Muscle of back (tissue), 11 donors: ENCODE results near the gene TMEM101. TPM values are rescaled to one million over a fixed set of nuclear protein-coding genes. Genes with fewer than 3 reads are reported as not detected.
"Not testable (repeated sequence)": the region's sequence is repeated elsewhere in the genome, so short reads cannot be mapped to it uniquely, and the experiment has no call there.

Experiments
- DNase-seq, 3 donors: peaks; one replicate each; pipeline versions ENCODE4 v3.0.0 to v3.0.0-alpha.2; 2013
- polyA plus RNA-seq, 10 donors: library from polyadenylated mRNA; unstranded; fragments of 120-200 nt; gene quantifications; one replicate each; pipeline ENCODE4 v1.2.1, GENCODE V29; 2013; ENCODE audit not compliant: insufficient read length in 10 of 10

The TMEM101 gene
- polyA plus RNA-seq, 10 donors, result 23.5 to 30.4 (median 26.8) TPM

DNA sequence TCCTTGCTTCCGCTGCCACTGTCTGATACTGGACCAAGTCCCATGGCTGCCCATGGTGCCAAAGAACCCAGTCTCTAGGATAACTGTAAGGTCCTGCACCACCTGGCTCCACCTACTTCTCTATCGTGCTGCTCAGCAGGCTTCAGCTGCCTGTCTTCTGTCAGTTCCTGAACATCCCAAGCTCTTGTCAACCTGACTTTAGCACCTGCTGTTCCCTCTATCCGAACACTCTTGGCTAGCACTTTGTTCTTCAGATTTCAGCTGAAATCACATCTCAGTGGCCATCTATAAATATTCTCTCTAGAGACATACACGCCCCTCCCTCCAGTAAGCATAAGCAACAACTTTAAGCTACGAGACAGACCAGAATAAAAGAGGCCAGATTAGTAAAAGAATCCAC is 15.0 kb upstream of the TMEM101 start:
- no peak for DNase-seq

DNA sequence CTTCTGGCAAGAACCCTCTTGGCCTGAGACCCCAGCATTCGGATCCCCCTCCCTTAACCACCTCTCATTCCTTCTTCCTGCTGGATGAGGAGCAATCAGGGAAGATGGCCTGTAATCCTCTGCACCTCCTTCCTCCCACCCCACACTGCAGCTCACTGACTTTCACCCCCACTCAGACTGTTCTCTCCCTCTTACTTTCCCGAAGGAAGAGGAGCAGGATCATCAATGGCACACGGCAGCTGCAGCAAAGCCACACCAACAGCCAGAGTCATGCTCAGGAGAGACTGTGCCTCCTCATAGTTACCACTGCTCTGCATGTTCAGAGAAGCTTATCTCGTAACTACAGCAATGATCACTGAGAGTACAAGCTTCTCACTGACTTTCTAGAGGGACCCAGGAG is 10.1 kb upstream of the TMEM101 start:
- no peak for DNase-seq

DNA sequence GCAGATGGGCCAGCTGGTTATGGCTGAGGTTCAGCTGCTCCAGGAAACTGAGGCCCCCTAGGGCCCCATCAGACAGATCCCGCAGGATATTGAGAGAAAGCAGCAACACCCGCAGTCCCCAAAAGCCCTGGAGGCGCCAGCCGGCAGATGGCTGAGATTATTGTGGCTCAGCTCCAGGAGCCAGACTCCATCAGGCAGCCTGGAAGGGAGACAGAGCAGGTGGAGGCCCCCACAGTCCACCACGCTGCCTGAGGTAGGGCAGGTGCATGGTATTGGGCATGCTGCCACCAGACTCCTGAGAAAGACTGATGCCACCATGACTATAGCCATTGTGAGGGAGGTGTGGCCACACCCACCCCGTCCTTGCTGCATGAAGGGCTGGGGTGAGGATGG is 9.5 kb upstream of the TMEM101 start:
- no peak for DNase-seq

DNA sequence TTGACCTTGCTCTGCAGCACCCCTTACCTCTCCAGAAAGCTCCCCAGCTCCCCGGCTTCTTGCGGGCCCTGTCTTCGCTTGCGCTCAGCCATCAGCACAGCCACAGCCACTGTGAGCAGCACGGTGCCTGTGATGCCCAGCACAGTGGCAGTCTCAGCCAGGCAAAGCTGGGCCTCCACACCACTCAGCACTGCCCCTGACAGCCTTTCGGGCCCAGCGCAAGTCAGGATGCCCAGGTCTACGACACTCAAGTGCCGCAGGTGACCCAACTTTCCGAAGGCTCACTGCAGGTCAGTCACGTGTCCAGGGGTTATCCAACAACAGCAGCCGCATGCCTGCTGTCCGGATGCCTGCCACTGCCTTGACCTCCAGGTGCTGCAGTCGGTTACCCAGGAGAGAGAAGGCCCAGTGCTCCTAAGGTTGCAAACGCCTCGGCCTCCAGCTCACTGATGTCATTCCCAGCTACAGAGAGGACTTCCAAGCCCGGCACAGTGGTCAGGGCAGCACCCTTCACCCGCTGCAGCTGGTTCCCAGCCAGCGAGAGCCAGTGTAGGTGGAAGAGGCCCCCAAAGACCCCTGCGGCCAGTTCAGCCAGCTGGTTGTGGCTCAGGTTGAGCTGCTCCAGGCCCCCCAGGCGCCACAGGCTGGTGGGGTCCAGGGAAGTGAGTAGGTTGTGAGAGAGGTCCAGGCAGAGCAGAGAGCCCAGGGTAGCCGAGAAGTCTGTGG is 8.9 kb upstream of the TMEM101 start:
- DNase-seq, result no peak

DNA sequence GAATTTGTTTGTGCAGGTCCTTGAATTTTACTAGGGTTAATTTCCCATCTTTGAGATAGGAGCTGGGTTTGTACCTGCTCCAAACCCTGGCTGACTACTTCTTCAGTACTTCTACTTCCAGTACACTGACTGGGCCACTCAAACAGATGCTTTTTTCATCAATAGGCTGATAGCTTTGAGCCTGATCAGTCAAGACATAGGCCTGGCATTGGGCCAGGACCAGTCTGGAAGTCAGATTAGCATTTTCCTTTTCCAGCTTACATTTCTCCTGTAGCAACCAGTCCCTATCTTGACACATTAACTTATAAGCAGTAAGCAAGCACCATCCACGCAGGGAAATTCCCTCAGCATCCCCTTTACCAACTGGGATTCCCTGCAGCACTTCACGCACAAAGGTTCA is 7.5 kb upstream of the TMEM101 start:
- DNase-seq, result no peak

DNA sequence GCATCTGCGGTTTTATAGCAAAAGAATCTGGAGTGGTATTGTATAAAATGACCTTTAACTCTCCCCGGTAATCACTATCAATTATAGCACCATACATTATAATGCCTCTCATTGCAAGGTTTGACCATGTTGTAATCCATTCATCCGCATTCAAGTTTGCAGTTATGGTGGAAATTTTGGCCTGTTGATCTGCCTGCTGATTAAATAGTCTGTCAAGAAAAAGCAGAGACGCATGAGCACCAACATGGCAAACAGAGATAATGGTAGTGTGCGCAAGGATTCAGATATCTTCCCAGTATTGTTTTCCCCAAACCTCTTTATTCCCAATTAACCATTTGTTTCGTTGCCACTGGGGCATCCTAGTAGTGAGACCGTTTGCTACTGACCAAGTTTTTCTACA is 6.5 kb upstream of the TMEM101 start:
- DNase-seq, result not testable (repeated sequence)

DNA sequence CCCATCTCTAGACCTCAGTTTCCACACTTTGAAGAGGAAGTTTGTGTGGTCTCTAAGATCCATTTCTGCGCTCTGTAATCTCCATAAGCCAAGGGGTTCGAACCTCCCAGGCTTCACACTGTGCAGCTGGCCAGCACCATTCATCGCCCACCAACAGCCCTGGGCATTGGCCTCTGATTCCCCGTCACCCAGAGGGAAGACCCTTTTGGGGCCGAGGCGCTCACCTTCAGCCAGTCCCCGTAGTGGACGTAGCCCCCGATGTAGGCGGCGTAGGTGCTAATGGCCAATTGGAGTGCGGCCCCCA is 678 bp downstream of the TMEM101 start:
- DNase-seq, result no peak

DNA sequence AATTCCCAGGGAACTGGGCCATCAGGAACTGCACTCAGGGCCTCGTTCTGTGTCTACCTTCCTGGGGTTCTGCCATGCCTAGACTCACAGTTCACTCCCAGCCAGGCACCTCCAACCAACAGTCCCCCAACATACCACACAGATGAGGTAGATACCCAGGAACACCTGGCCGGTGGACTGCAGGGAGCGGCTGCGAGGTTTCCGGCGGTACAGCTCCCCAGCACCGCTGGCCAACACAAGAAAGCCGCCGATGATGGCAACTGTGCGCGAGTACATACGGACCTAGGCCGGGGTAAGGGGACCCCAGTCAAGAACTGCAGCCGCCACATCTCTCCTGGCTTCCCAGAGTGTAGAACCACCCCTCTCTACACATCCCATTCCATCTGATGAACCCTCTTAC is 1.9 kb downstream of the TMEM101 start:
- DNase-seq, result no peak

DNA sequence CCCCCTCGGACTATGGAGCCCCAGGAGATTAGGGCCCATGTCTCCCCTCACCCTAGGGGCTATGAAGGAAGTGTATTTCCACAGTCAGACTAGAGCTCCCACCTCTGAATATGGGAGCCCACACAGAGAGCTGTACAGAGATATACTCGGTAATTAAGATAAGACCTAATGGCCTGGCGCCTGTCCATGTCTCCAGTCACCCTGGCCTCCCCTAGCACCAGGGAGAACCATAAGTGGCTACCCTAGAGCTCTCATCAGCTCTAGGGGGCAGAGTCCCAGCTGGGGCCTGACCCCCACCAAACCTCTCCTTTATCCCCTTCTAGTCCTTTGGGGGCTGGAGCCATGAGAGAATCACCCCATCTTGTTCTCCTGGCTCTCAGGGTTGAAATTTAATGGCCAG is 2.4 kb downstream of the TMEM101 start:
- DNase-seq, result no peak

DNA sequence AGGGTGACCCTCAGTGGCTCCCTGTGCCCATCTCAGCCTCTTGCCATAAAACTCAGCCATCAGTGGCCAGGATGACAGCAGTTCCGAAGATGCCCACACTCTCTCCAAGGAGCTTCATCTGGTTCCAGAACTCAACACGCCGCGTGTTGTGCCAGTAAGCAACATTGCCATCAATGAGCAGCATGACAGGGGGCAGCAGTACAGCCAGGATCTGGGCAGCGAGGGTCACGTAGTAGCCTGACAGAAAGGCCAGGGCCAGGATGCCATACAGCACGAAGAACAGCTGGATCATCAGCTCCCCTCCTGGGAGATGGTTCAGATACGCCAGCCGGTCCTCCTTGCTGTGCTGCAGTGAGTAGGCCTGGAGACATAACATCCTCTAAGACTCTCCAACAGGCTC is 2.9 kb downstream of the TMEM101 start:
- DNase-seq, result no peak

DNA sequence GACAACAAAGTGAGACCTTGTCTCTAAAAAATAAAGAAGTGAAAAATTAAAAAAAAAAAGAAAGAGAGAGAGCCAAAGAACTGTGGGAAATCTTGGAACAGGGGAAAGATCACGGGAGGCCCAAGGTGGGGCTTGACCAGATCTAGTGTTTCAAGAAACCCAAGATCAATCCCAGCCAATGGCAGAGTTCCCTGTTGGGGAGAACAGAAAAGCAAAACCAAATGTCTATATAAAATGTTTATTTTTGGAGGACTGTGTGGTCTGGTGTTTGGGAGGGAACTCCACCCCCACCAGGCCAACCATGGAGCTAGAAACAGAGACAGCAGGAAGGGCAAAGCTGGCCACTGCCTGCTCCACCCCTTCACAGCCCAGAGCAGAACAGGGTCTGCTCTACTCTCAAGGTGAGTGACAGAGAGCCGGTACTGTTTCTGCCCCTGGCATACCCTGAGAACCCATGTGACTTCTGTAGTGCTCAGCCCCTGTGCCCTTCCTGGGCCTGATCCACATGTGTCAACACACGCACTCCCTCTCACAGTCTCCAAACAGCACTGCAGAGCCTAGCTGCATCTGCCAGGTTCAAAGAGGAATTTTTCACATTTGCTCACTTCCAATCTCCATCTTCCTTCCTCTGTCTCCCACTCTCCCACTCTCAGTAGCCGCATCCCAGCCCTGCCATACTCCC is 3.7 kb downstream of the TMEM101 start:
- no peak for DNase-seq

DNA sequence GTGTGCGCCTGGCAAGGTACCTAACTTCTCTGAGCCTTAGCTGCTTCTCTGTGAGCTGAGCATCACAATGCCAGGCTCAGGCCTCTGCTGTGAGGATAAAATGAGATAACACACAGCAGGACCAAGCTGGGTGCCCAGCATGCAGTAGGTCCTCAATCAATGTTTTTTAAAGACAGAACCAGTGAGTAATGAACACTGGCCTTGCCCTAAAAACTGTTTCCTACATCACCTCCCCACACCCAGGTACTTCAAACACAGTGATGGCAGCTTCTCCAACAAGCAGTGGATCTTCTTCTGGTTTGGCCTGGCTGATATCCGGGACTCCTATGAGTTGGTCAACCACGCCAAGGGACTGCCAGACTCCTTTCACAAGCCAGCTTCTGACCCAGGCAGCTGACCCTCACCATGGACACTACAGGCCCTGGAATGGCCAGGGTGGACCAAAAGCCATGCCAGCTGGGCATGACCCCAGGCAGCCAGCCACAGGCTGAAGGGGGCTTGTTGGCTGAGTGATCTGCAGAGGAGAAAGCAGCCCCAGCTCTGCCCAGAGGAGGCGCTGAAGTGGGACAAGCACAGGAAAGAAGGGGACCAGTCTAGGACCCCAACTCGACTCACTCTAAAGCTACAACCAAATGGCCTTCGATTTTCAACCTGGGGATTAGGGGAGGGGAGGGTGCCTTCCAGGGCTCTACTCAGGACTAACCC is 6.4 kb downstream of the TMEM101 start:
- no peak for DNase-seq

DNA sequence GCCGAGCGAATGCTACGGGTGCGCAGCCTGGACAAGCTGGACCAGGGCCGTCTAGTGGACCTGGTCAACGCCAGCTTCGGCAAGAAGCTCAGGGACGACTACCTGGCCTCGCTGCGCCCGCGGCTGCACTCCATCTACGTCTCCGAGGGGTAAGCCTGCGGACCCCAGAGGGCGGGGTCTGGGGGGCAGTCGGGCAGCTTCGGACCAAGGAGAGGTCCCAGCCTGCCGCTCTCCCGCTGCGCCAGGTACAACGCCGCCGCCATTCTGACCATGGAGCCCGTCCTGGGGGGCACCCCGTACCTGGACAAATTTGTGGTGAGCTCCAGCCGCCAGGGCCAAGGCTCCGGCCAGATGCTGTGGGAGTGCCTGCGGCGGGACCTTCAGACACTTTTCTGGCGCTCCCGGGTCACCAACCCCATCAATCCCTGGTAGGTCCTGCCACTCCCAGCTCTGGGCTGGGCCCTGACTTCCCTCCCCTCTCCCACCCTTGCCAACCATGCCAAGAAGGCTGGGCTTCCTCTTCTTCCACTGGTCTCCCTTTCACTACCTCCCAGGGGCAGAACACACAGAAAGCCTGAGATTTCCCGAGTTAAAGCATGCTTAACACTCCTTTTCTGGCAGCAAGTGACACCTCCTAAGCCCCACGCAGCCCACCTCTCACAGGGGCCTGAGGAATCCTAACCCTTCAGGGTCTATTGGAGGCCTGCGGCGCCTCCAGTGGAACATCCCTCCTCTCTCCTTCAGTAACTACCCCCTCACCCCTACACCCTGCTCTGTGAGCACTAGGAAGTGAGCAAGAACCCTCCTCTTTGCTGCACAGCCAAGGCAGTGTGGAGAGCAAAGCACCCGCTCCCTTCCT is 7.2 kb downstream of the TMEM101 start:
- no peak for DNase-seq

DNA sequence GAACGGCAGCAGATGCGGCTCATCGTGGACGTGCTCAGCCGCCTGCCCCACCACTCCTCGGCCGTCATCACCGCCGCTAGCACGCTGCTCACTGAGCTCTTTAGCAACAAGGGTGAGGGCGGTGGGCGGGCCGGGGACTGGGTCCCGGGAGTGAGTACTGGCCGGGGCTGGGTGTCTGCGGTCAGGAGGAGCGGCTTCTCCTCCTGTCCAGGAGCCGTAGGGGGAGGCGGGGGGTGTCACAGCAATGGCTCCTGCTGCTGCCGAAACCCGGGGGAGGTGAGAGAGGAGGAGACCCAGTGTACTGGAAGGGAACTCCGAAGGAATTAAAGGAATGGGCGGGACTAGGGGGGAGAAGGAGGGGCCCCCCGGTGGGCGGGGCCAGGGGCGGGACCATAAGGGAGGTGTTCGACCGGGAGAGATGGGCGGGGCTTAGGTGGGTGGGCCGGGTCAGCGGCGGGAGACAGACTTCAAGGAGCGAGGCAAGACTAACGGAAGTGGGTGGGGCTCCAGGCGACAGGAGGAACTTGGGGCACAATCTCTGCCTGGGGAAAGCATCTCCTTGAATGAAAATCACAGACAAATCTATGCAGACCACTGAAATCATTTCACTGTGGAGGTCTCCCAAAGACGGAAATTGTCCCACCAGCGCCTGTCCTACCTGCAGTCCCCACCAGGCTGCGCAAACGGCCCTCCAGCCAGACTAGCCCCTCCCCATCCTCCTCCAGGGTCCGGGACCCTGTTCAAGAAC is 8.0 kb downstream of the TMEM101 start:
- peak; percentile 91 to 95 (median 93) for DNase-seq

DNA sequence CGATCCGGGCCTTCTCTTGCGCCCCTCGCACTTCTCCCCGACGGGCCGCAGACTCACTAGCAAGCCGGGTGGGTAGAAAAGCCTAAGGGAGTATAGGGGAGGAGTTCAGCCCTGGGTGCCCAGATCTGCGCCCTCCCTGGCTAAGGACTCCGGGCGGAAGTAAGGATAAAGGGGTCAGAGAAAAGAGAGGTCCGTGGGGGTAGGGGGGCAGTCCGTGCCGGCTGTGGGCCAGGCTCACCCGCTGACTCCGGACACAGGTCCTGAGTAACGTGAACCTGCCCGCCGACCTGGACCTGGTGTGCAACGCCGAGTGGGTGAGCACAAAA is 8.5 kb downstream of the TMEM101 start:
- no peak for DNase-seq

DNA sequence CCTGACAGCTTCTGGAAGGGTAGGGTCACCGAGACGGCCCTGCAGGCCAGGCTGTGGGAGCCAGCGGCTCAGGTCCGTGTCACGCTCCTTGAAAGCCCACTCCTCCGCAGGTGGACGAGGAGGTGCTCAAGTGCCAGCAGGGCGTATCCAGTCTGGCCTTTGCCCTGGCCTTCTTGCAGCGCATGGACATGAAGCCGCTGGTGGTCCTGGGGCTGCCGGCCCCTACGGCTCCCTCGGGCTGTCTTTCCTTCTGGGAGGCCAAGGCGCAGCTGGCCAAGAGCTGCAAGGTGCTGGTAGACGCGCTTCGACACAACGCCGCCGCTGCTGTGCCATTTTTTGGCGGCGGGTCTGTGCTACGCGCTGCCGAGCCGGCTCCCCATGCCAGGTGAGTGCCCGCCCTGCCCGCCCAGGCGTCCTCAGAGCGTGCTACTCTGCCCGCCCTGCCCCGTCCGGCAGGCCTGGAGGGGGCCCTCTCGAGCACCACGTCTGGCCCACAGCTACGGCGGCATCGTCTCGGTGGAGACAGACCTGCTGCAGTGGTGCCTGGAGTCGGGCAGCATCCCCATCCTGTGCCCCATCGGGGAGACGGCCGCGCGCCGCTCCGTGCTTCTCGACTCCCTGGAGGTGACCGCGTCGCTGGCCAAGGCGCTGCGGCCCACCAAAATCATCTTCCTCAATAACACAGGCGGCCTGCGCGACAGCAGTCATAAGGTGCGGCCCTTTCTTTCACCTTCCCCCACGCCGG is 9.1 kb downstream of the TMEM101 start:
- DNase-seq, result peak in 1 of 3 donors; percentile 51

DNA sequence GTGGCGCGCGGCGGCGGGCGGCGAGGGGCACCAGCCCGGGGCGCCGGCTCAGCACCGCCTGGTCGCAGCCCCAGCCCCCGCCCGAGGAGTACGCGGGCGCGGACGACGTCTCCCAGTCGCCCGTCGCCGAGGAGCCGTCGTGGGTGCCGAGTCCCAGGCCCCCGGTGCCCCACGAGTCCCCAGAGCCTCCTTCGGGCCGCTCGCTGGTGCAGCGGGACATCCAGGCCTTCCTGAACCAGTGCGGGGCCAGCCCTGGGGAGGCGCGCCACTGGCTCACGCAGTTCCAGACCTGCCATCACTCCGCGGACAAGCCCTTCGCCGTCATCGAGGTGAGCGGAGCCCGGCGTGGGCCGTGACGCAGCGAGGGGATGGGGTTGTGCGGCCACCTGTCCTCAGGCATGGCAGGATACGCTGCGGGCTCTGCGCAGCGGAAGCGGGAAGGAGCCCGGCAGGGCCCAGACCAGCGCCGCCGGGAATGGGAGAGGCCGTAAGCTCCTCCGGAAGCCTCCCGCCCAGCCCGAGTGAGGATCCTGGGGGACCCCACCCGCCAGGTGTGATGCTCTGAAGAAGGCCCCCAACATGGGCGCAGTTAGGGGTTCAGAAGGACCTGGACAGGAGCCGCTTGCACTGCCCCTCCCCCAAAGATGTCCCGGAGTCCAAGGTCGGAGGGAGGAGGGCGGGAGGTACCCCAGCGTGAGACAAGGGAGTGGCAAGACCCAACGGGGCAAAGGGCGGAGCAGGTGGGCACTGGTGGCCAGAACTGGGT is 9.8 kb downstream of the TMEM101 start:
- DNase-seq, result peak in 1 of 3 donors; percentile 24

DNA sequence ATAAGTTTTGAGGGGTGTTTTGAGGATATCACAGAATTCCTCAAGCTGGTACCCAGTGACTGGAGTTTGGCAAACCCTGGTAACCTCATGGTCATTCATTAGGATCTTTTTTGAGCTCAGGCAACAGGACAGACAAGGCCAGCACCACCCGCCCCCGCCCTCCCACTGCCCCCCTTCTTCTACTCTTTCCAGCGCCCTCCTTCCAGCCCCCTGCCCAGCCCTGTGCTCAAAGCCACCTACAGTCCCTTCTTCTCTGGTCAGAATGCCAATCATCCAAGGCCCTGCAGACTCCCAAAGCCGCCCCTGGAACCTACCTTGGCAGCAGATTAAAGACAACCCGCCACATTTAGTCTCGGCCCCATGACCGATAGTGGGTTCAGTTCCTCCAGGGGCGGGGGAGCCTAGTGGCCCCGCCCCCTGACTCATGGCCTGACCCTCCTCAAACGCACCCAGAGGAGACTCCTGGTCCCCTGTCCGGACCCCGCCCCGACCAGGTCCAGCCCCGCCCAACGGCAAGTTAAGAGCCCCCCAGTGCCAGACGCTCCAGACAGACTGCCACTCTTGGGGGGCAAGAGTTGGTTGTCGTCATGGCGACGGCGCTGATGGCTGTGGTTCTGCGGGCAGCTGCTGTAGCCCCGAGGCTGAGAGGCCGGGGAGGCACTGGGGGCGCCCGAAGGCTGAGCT is 10.5 kb downstream of the TMEM101 start, which contains the start of gene NAGS:
TSS of gene NAGS (plus strand) at position 546 of the 684 bp plus-strand sequence. CDS start at position 588, 42 bp downstream.
- DNase-seq, result no peak

DNA sequence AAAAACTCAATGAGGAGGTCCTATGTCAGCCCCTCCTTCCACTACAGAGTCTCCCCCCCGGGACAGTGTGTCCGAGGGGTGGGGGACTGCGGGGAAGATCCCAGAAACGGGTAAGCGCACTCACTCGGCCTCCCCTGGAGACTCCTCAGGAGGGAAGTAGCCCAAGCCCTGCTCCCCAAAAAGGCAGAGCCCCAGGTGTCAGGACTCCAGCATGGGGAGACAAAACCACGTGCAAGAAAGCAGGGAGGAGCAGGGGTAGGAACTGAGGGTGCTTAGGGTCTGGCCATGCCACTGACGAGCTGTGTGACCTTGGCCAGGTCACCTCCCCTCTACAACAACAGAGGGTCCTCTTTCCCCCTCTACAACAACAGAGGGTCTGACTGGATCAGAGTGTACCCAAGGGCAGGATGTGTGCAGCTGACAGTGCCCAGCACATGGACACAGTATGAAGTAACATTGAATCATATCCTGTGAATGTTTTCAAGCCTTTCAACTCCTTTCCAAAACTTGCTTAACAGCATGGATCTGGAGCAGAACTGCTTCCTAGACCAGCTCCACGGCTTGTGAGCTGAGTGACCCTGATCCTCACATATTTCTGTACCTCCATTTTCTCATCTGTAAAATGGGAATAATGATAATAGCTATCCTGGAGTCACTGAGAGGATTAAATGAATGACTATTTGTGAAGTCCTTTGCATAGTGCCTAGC is 12.5 kb downstream of the TMEM101 start:
- DNase-seq, result peak in 1 of 3 donors; percentile 43
